Motor neuron (in vitro differentiated cells): ENCODE results near the gene TNNI2. TPM values are rescaled to one million over a fixed set of nuclear protein-coding genes. Genes with fewer than 3 reads are reported as not detected.

Experiments used
- ATAC-seq, 8 experiments: fragments of 200-7000 bp; cut with Tn5 transposase; replicated peaks in 6 of 8; 2 replicates each; pipeline ENCODE4 v1.8.0; 2021; ENCODE audit warnings: mild to moderate bottlenecking in 8 of 8, moderate library complexity in 8 of 8
- H3K27ac ChIP-seq, 2 donors: fragments of 250-450 bp; sonication (Bioruptor Pico); 2 replicates each; pipeline ENCODE4 v1.9.0; 2021; ENCODE audit warnings: antibody characterized with exemption in 2 of 2, mild to moderate bottlenecking in 2 of 2, moderate library complexity in 1 of 2
- H3K4me1 ChIP-seq, 2 donors: fragments of 250-450 bp; sonication (Bioruptor Pico); replicated peaks in 1 of 2; 2 replicates each; pipeline ENCODE4 v1.6.1; 2021; ENCODE audit warnings: antibody characterized with exemption in 2 of 2, mild to moderate bottlenecking in 2 of 2, moderate library complexity in 1 of 2
- H3K4me3 ChIP-seq, 5 donors: fragments of 250-450 bp; sonication (Bioruptor Pico); 2 replicates each; pipeline ENCODE4 v1.9.0; 2021; ENCODE audit warnings: antibody characterized with exemption in 5 of 5, mild to moderate bottlenecking in 5 of 5, moderate library complexity in 4 of 5
- WGBS, 10 experiments: fragments of 450-650 bp; shearing (Covaris generic); methylation state at CpG; one replicate each; pipeline ENCODE4 v1.0.0; 2022; 5-methylcytosine and 5-hydroxymethylcytosine counted together
- in situ Hi-C, 9 experiments: fragments of 400-800 bp; cut with MboI; loops; one replicate each; pipeline ENCODE4 v1.15.0; 2021; ENCODE audit warnings: low sequenced_read_pairs in 9 of 9, low pct_unique_long_range_greater_than_20kb in 2 of 9; ENCODE audit not compliant: unreplicated experiment in 9 of 9
- total RNA-seq, 8 experiments: library from RNA; unstranded; fragments of 300-600 nt; gene quantifications; 2 replicates each; pipeline versions ENCODE4 v1.2.3 to v1.2.4, GENCODE V29; 2022

TNNI2 gene
- total RNA-seq, 8 experiments from 2014 or later: 0.43 TPM; not detected in 7

GRCh38 chr11:1839204-1839923, 583 bp downstream of the TNNI2 start:
- WGBS, 10 experiments: 80 to 100% (median 90%) methylated on average over 1 to 2 of the region's 12 CpGs; no CpG with 5 or more reads in 7 of the 10 experiments
- H3K27ac ChIP-seq: no peak overlapping the region
- in situ Hi-C loops: loop anchor here in 3 of 9 experiments (10.0 to 25.0 kb wide), 2 partner anchors 145 to 177 kb away; partner anchors contain the start of gene KRTAP5-6 (in 2 of the 3)

GRCh38 chr11:1839924-1840779, 1.4 kb downstream of the TNNI2 start:
- H3K4me1 ChIP-seq: peaks cover 0 to 3% of the 10 kb centered on the region in 2 donors
- no peak overlapping the region for H3K27ac ChIP-seq
- no peak for ATAC-seq
- no peak overlapping the region for H3K4me3 ChIP-seq
- 100% methylated on average over 3 of the region's 26 CpGs; no CpG with 5 or more reads in 9 of the 10 experiments for WGBS, 10 experiments
- in situ Hi-C loops: loop anchor here in 3 of 9 experiments (10.0 to 25.0 kb wide), 2 partner anchors 145 to 178 kb away; partner anchors contain the start of gene KRTAP5-6 (in 2 of the 3)

More at GRCh38 chr11:1839204-1839923, 583 bp downstream of the TNNI2 start:
- H3K4me1 ChIP-seq: peaks cover 0 to 3% of the 10 kb centered on the region in 2 donors
- ATAC-seq: no peak
- H3K4me3 ChIP-seq: no peak overlapping the region

GRCh38 chr11:1840780-1841480, 2.1 kb downstream of the TNNI2 start:
- Histone ChIP-seq H3K27ac (no peak overlapping the region), H3K4me1 (peaks cover 0 to 3% of the 10 kb centered on the region in 2 donors), H3K4me3 (no peak overlapping the region)
- WGBS, 10 experiments: 88% methylated on average over 8 of the region's 37 CpGs; no CpG with 5 or more reads in 9 of the 10 experiments
- in situ Hi-C loops: loop anchor here in 1 of 9 experiments (25.0 kb wide), 1 partner anchor 179 kb away; no protein-coding TSS in a partner anchor
- no peak for ATAC-seq

GRCh38 chr11:1841511-1842148, 2.8 kb downstream of the TNNI2 start:
- in situ Hi-C loops: loop anchor here in 1 of 9 experiments (25.0 kb wide), 1 partner anchor 179 kb away; no protein-coding TSS in a partner anchor
- 80 to 100% (median 83%) methylated on average over 1 to 3 of the region's 19 CpGs; no CpG with 5 or more reads in 5 of the 10 experiments for WGBS, 10 experiments
- H3K4me1 ChIP-seq: peaks cover 0 to 3% of the 10 kb centered on the region in 2 donors
- H3K4me3 ChIP-seq: no peak overlapping the region
- ATAC-seq: no peak
- no peak overlapping the region for H3K27ac ChIP-seq

- in situ Hi-C loops: loop anchor here in 1 of 9 experiments (25.0 kb wide), 1 partner anchor 180 kb away; no protein-coding TSS in a partner anchor
- no peak for ATAC-seq
These were observed 3.6 kb downstream of the TNNI2 start for GRCh38 chr11:1842149-1843097.

GRCh38 chr11:1843098-1843473, 4.3 kb downstream of the TNNI2 start:
- Histone ChIP-seq H3K4me1 (peaks cover 0 to under 1% of the 10 kb centered on the region in 2 donors), H3K4me3 (no peak overlapping the region), H3K27ac (no peak overlapping the region)
- 80 to 100% (median 92%) methylated on average over 2 of the region's 11 CpGs; no CpG with 5 or more reads in 7 of the 10 experiments for WGBS, 10 experiments
- no peak for ATAC-seq
- in situ Hi-C loops: loop anchor here in 1 of 9 experiments (25.0 kb wide), 1 partner anchor 181 kb away; no protein-coding TSS in a partner anchor

More at GRCh38 chr11:1842149-1843097, 3.6 kb downstream of the TNNI2 start:
- Histone ChIP-seq H3K4me3 (no peak overlapping the region), H3K27ac (no peak overlapping the region), H3K4me1 (peaks cover 0 to 3% of the 10 kb centered on the region in 2 donors)
- 40 to 77% (median 60%) methylated on average over 1 to 4 of the region's 29 CpGs; no CpG with 5 or more reads in 7 of the 10 experiments for WGBS, 10 experiments

GRCh38 chr11:1843796-1844195, 5.0 kb downstream of the TNNI2 start:
- 20 to 78% (median 60%) methylated on average over 1 to 5 of the region's 8 CpGs; no CpG with 5 or more reads in 7 of the 10 experiments for WGBS, 10 experiments
- H3K4me1 ChIP-seq: no peaks in the 10 kb centered on the region
- ATAC-seq: no peak
- in situ Hi-C loops: loop anchor here in 1 of 9 experiments (25.0 kb wide), 1 partner anchor 181 kb away; no protein-coding TSS in a partner anchor
- H3K4me3 ChIP-seq: no peak overlapping the region
- no peak overlapping the region for H3K27ac ChIP-seq

GRCh38 chr11:1844221-1845094, 5.7 kb downstream of the TNNI2 start:
- Histone ChIP-seq H3K27ac (no peak overlapping the region), H3K4me1 (no peaks in the 10 kb centered on the region), H3K4me3 (no peak overlapping the region)
- peak in 2 of 8 experiments; percentile 84 to 91 for ATAC-seq
- in situ Hi-C loops: loop anchor here in 1 of 9 experiments (25.0 kb wide), 1 partner anchor 182 kb away; no protein-coding TSS in a partner anchor
- WGBS, 10 experiments: 20 to 100% (median 74%) methylated on average over 1 to 9 of the region's 23 CpGs; no CpG with 5 or more reads in 2 of the 10 experiments

- no peaks in the 10 kb centered on the region for H3K4me1 ChIP-seq
- H3K27ac ChIP-seq: no peak overlapping the region
- ATAC-seq: no peak
- WGBS, 10 experiments: 0 to 86% (median 50%) methylated on average over 1 of the region's 1 CpG; no CpG with 5 or more reads in 3 of the 10 experiments
- in situ Hi-C loops: loop anchor here in 1 of 9 experiments (25.0 kb wide), 1 partner anchor 183 kb away; no protein-coding TSS in a partner anchor
- no peak overlapping the region for H3K4me3 ChIP-seq
These were observed 6.3 kb downstream of the TNNI2 start for GRCh38 chr11:1845095-1845429.
